ENCODE data around the gene OCA2.

The OCA2 gene

GRCh38 chr15:28101983-28102441 is 2.9 kb upstream of the OCA2 start:
- no peak for DNase-seq

GRCh38 chr15:28101201-28101600 is 2.1 kb upstream of the OCA2 start:
- no peak for DNase-seq

- no peak for DNase-seq
These were observed 1.5 kb upstream of the OCA2 start for GRCh38 chr15:28100516-28101195.

- DNase-seq, result no peak
These were observed 533 bp upstream of the OCA2 start for GRCh38 chr15:28099555-28100140.

- no peak for DNase-seq
These were observed 752 bp downstream of the OCA2 start for GRCh38 chr15:28098360-28098765.

GRCh38 chr15:28097656-28098359 is 1.3 kb downstream of the OCA2 start:
- DNase-seq, result no peak

- DNase-seq, result no peak
These were observed 2.3 kb downstream of the OCA2 start for GRCh38 chr15:28096670-28097431.

- no peak for DNase-seq
These were observed 2.8 kb downstream of the OCA2 start for GRCh38 chr15:28096411-28096669.

GRCh38 chr15:28094732-28095521 is 4.2 kb downstream of the OCA2 start:
- no peak for DNase-seq

- DNase-seq, result no peak
These were observed 5.2 kb downstream of the OCA2 start for GRCh38 chr15:28093752-28094535.

- no peak for DNase-seq
These were observed 7.8 kb downstream of the OCA2 start for GRCh38 chr15:28091313-28091712.

- DNase-seq, result no peak
These were observed 12.9 kb downstream of the OCA2 start for GRCh38 chr15:28086175-28086703.

- no peak for DNase-seq
These were observed 13.5 kb downstream of the OCA2 start for GRCh38 chr15:28085489-28086174.

- no peak for DNase-seq
These were observed 14.6 kb downstream of the OCA2 start for GRCh38 chr15:28084547-28084946.

GRCh38 chr15:28082891-28083684 is 16.0 kb downstream of the OCA2 start:
- no peak for DNase-seq

- DNase-seq, result no peak
These were observed 17.5 kb downstream of the OCA2 start for GRCh38 chr15:28081594-28081993.

- no peak for DNase-seq
These were observed 18.7 kb downstream of the OCA2 start for GRCh38 chr15:28080386-28080785.

- no peak for DNase-seq
These were observed 19.7 kb downstream of the OCA2 start for GRCh38 chr15:28079313-28079969.

- no peak for DNase-seq
These were observed 20.9 kb downstream of the OCA2 start for GRCh38 chr15:28078191-28078719.
